ENCODE measurements around the gene MAGEA8.
A peak's percentile ranks its signal among the peaks of the same experiment; 100 is the strongest.
"Not testable (repeated sequence)": the region's sequence is repeated elsewhere in the genome, so short reads cannot be mapped to it uniquely, and the experiment has no call there.

Gene MAGEA8, protein sequence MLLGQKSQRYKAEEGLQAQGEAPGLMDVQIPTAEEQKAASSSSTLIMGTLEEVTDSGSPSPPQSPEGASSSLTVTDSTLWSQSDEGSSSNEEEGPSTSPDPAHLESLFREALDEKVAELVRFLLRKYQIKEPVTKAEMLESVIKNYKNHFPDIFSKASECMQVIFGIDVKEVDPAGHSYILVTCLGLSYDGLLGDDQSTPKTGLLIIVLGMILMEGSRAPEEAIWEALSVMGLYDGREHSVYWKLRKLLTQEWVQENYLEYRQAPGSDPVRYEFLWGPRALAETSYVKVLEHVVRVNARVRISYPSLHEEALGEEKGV

DNA sequence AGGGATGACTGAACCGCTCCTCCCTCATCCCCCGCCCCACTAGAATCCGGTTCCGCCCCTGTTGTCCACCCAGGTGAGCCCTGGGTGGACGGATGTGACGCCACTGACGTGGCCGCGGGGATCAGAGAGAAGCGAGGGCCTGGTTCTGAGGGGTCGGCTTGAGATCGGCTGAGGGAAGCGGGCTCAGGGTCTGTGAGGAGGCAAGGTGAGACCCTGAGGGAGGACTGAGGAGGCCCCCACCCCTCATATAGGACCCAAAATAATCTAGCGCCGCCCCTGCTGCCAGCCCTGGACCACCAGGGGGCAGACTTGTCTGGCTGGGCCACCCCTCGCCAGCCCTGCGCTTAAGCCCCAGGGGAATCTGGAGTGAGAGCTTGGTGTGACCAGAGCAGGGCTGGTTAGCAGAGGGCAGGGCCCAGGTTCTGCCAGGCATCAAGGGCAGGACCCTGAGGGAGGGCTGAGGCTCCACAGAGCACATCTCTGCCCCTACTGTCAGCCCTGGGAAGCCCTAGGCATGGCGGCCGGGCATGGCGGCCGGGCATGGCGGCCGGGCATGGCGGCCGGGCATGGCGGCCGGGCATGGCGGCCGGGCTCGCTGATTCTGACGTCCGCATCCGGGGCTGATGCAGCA lies at the start of gene MAGEA8:
Gene MAGEA8 (plus strand): TSS at position 103 of the 631 bp plus-strand sequence. CDS start 3,090 bp downstream, outside the sequence.
- TF ChIP-seq, protein P1, sequence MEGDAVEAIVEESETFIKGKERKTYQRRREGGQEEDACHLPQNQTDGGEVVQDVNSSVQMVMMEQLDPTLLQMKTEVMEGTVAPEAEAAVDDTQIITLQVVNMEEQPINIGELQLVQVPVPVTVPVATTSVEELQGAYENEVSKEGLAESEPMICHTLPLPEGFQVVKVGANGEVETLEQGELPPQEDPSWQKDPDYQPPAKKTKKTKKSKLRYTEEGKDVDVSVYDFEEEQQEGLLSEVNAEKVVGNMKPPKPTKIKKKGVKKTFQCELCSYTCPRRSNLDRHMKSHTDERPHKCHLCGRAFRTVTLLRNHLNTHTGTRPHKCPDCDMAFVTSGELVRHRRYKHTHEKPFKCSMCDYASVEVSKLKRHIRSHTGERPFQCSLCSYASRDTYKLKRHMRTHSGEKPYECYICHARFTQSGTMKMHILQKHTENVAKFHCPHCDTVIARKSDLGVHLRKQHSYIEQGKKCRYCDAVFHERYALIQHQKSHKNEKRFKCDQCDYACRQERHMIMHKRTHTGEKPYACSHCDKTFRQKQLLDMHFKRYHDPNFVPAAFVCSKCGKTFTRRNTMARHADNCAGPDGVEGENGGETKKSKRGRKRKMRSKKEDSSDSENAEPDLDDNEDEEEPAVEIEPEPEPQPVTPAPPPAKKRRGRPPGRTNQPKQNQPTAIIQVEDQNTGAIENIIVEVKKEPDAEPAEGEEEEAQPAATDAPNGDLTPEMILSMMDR (IDR thresholded peaks at IDR 0.05): no peak
- Mint-ChIP-seq H3K4me3 (no peak within 1 kb of the TSS), H3K9me3 (peaks cover 49% of the 10 kb centered on the region), H3K27me3 (ENCODE audit: low read depth, poor library complexity) (no peaks in the 10 kb centered on the region), H3K27ac (no peak within 1 kb of the TSS), H3K36me3 (ENCODE audit: low read depth) (no peaks in the 10 kb centered on the region), H3K4me1 (no peaks in the 10 kb centered on the region)
- DNase-seq: peak; percentile 6

DNA sequence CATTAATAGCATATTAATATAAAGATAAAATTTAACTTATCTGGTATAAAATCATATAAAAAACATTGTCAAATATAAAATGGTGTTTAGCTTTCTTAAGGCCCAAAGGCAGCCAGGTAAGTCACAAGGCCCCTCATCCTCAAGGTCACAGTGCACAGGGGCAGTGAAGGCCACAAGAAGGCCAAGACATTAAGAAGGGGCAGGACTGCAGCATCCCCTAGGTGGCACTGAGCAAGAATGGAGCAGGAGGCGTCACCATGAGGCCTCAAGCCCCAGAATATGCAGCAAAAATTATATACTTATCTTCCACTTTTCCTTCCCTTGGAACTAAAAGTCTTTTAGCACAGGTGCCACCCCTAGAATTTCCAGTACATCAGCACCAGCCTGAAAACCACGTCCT lies 49.5 kb upstream of the MAGEA8 start:
- H3K27me3 Mint-ChIP-seq (ENCODE audit: low read depth, poor library complexity): peaks cover 5% of the 10 kb centered on the region
- TF ChIP-seq, protein P1 (IDR thresholded peaks at IDR 0.05): no peak
- H3K4me1 Mint-ChIP-seq: peaks cover 61% of the 10 kb centered on the region
- peaks cover 27% of the 10 kb centered on the region for H3K9me3 Mint-ChIP-seq
- DNase-seq: no peak
- peak overlapping the region; percentile 50 for H3K27ac Mint-ChIP-seq
- no peaks in the 10 kb centered on the region for H3K36me3 Mint-ChIP-seq (ENCODE audit: low read depth)
- H3K4me3 Mint-ChIP-seq: no peak overlapping the region

DNA sequence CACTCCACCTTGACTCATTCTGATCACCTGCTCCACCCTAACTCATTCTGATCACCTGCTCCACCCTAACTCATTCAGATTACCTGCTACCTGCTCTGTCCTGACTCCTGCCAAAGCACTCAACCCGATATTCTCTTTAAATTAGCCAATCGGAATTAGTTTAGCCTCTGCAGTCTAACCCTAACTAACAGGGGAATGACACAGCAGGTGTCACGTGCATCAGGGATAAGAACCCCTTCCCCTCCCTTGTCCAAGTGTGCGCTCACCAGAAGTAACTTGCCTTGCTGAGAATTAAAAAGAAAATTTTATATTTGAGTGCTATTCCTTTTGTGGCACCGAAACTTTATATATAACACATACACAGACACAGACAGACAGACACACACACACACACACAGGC lies 44.3 kb upstream of the MAGEA8 start:
- H3K9me3 Mint-ChIP-seq: peaks cover 64% of the 10 kb centered on the region
- H3K27me3 Mint-ChIP-seq (ENCODE audit: low read depth, poor library complexity): not testable (repeated sequence)

DNA sequence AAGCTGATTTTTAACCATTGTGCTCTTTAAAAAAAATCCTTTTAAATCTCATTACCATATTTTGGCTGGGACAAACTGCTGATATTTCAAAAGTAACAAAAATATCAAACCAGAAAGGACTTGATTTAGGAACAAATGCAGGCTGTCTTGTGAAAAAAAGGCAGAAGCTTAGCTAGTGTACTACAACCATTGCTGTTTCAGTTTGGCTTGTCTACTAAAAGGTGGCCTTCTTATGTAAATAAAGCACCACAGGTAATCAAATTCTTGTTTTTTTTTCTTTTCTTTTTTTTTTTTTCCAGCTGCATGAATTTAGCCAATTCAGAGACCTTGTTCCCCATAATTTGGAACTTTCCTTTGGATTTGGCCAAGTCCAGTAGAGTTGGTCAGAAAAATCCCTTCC lies 43.8 kb upstream of the MAGEA8 start:
- DNase-seq: no peak
- peaks cover 60% of the 10 kb centered on the region for H3K9me3 Mint-ChIP-seq
- H3K27ac Mint-ChIP-seq: no peak overlapping the region
- peaks cover 4% of the 10 kb centered on the region for H3K27me3 Mint-ChIP-seq (ENCODE audit: low read depth, poor library complexity)
- TF ChIP-seq, protein P1 (IDR thresholded peaks at IDR 0.05): no peak
- H3K4me1 Mint-ChIP-seq: peaks cover 10% of the 10 kb centered on the region
- H3K4me3 Mint-ChIP-seq: no peak overlapping the region
- peaks cover 6% of the 10 kb centered on the region for H3K36me3 Mint-ChIP-seq (ENCODE audit: low read depth)

More for the DNA sequence above, 44.3 kb upstream of the MAGEA8 start:
- H3K4me1 Mint-ChIP-seq: peaks cover 14% of the 10 kb centered on the region
- not testable (repeated sequence) for H3K27ac Mint-ChIP-seq; H3K4me3 Mint-ChIP-seq; DNase-seq; H3K36me3 Mint-ChIP-seq (ENCODE audit: low read depth)

DNA sequence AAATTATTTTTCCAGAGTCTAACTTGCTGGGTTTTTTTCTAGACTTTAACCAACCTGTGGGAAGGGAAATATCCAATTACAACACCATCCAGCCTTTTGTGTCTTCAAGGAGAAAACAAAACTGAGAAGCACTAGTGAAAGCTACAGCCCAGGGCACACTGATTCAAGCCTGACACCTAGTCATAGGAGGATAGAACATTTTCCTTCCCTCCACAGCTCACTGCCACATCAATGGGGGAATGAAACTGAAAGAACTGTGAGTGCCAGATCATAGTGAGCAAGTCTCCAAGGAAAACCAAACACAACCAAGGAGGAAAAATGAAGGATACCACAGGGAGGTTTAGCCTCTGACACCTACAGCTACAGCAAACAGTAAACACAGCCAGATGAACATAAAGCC lies 43.3 kb upstream of the MAGEA8 start:
- peaks cover 60% of the 10 kb centered on the region for H3K9me3 Mint-ChIP-seq
- peaks cover 4% of the 10 kb centered on the region for H3K27me3 Mint-ChIP-seq (ENCODE audit: low read depth, poor library complexity)
- H3K27ac Mint-ChIP-seq: no peak overlapping the region
- peaks cover 6% of the 10 kb centered on the region for H3K36me3 Mint-ChIP-seq (ENCODE audit: low read depth)
- H3K4me3 Mint-ChIP-seq: no peak overlapping the region
- peaks cover 5% of the 10 kb centered on the region for H3K4me1 Mint-ChIP-seq
- TF ChIP-seq, protein P1 (IDR thresholded peaks at IDR 0.05): no peak
- DNase-seq: no peak

DNA sequence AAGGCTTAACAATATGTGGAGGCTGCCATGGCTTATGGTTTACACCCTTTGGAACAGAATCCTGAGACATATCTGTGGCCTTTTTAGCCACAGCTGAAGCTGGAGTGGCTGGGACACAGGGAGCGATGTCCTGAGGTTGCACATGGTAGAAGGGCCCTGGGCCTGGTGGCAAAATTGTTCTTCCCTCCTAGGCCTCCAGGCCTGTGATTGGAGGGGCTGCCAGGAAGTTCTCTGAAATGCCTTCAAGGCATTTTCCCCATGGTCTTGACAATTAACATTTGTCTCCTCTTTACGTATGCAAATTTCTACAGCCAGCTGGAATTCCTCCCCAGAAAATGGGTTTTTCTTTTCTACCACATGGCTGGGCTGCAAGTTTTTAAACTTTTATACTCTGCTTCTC lies 39.1 kb upstream of the MAGEA8 start:
- peaks cover 6% of the 10 kb centered on the region for H3K36me3 Mint-ChIP-seq (ENCODE audit: low read depth)
- H3K4me3 Mint-ChIP-seq: no peak overlapping the region
- H3K27ac Mint-ChIP-seq: no peak overlapping the region
- peaks cover 4% of the 10 kb centered on the region for H3K27me3 Mint-ChIP-seq (ENCODE audit: low read depth, poor library complexity)
- peaks cover 58% of the 10 kb centered on the region for H3K9me3 Mint-ChIP-seq
- DNase-seq: no peak
- H3K4me1 Mint-ChIP-seq: no peaks in the 10 kb centered on the region
- TF ChIP-seq, protein P1 (IDR thresholded peaks at IDR 0.05): no peak
